Superior temporal gyrus (tissue), 1 donor: ENCODE results near the gene GBX2.
"Not testable (repeated sequence)": the region's sequence is repeated elsewhere in the genome, so short reads cannot be mapped to it uniquely, and the experiment has no call there.

Source experiments
- DNase-seq: peaks from one replicate; pipeline ENCODE4 v3.0.0-alpha.2; 2016; ENCODE audit errors: extremely low spot score

Gene GBX2

DNA sequence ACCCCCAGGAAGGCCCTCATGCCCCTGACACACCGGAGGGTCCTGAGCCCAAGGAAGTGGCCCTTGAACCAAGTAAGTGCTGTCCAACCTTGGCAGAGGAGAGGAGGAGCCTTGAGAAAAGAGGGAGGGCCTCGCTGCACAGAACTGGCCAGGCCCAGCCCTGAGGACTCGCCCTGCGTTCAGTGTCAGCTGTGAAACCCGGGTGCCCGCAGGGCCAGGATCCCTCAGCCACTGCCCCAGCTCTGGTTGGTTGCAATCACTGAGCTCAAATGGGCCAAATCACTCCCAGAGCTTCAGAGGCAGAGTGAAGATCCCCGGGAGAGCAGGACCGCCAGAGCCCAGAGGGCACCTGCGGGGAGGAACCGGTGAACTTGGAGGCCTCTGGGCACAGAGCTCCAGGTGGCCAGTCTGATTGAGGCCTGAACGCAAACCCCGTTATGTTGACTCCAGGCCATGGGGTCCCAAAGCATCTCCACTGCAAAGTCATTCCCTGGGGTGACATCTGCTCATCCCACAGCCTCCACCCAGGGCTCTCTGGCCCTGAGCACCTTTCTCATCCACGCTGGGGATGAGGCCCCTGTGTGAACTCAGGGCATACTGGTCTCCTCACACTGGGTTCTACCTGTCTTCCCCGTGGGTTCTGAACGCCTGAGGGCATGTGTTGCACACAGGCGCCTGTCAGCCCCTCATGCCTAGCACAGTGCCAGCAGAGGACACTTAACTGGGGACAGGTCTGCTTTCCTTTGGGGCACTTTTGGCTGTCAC is 11.9 kb downstream of the GBX2 start:
- no peak for DNase-seq

DNA sequence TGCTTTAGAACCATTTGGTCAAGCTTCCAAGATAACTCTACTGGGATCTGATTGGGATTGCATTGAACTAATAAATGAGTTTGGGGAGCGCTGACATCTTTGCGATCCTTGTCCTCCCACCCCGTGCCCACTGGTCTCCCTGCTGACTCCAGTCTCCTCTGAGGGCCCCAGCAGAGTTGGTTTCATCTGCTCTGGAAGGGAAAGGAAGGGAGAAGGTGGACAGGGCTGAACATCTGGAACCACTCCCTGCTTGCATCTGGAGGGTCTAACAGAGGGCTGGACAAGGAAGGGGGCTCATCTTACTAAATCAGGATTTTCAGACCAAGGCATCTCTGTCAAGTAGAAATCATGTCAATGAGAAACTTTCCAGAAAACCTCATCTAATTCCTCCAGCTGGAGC is 12.8 kb downstream of the GBX2 start:
- no peak for DNase-seq

DNA sequence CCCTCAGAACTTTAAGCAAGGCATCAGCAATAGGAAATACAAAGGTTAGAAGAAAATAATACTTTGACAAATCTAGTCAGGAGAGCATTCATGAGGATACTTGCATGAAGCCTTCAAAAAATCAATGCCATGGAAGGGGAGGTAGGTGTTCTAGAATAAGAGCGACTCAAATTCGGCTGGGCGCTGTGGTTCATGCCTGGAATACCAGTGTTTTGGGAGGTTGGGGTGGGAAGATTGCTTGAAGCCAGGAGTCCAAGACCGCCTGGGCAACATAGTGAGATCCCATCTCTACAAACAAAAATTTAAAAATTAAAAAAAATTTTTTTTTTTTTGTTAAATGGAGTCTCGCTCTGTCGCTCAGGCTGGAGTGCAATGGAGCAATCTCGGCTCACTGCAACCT is 21.8 kb downstream of the GBX2 start:
- DNase-seq = no peak

DNA sequence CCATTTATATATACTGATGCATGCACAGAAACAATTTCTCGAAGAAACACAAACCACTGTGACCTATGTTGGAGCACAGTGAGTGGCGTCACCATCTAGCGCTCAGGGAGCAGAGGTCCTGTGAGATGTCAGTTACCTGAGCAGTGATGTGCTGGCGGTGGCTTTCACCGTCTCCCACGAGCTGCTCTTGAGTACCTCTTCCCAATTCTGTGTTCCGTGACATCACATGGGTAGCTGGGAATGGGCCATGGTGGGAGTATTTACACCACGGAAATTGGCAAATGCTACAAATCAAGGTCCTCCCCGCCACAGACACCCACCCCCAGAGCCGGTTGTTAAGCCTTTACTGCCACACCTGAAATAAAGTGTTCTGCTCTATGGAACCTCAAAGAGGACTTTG is 24.4 kb downstream of the GBX2 start:
- DNase-seq = no peak

DNA sequence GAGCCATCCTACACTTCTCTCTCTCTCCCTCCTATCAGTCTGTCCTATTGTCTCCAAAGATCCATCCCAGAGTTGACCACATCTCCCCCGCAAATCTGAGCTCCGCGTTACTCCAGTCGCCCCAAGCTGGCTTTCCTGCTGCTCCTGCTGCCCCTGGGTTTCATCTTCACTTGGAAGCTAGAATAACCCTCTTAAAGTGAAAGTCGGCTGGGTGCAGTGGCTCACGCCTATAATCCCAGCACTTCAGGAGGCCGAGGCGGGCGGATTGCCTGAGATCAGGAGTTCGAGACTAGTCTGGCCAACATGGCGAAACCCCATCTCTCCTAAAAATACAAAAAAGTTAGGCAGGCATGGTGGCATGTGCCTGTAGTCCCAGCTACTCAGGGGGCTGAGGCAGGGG is 26.6 kb downstream of the GBX2 start:
- DNase-seq = not testable (repeated sequence)

DNA sequence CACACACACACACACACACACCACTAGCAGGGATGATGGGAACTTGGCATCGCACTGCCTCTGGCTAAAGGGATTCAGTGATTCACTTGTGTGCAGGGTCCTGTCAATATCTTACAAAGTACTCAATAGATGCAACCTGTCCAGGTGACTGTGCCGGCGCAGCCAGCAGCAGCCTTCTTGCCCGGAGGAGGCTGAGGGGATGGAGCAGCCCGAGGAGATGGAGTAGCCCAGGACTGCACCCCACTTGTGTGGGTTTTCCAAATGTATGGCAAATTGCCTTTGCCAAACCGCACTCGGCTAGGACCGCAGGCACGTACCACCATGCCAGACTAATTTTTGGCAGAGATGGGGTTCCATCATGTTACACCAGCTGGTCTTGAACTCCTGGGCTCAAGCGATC is 31.1 kb downstream of the GBX2 start:
- no peak for DNase-seq

DNA sequence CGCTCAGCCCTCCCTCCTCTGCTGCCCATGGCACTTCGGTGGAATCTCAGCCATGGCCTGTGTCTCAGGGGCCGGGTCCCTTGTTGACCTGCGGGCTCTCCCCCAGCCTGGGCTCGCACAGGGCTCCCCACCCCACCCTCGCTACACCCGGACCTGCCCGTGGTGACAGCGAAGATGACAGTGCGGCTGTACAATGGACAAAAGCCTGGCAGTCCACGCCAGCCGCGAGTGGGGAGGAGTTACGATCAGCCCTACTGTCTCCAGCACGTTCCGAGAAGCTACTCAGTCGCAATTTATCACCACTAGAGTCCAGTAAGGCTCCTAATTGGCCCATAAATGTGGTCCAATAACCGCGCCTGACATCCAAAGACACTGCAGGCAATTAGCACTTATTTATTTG is 31.6 kb downstream of the GBX2 start:
- DNase-seq = peak; percentile 36

DNA sequence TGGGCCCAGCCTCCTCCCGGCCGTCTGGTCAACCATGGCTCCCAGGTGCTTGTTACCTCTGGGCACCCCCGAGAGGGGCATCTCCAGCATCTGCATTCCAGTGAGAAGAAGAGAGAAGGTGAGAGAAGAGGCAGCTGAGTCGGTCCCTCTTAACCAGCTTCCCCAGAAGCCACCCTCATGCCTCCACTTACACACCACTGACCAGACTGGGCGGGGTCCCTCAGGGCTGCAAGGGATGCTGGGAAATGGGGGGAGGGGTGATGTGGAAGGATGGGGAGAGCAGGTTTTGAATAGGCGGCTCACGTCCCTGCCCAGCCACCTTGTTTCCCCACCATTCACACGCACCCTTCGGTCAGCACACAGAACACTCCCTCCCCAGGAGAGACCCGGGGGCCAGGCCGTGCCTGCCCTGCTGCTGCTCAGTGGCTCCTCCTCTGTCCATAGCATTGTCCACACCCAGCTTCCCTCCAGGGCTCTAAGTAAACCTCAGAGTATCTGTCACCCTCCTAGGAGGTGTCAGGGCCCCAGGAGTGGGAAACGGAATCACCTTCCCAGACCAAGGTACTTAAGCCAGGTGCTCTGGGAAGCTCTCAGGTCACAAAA is 34.7 kb downstream of the GBX2 start:
- DNase-seq = no peak

DNA sequence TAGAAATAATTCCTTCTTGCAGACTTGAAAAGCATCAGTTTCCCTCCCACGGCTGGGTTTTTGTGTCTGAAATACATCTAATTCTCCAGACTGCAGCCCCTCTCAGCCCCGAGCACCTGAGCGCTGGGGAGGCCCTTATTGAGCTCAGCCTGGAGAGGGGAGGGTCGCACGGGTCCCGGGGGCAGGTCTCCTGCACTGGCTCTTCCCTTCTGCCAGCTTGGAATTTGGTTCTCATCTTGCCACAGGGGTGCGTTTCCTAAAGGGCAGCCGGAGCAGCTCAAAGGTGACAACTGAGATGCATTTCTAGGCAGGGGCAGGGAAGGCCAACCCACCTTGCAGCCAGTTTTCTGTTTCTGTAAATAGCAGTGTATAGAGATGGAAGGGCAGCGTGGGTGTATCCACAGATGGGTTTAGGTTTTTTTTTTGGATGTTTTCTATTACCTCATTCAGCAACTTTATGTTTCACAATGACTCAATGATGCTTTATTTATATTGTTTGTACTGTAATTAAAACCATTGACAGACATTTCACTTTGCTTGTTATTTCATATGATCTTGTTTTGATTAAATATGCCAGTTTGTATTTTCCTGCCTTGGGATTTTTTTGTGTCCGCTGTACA is 37.0 kb downstream of the GBX2 start:
- no peak for DNase-seq

DNA sequence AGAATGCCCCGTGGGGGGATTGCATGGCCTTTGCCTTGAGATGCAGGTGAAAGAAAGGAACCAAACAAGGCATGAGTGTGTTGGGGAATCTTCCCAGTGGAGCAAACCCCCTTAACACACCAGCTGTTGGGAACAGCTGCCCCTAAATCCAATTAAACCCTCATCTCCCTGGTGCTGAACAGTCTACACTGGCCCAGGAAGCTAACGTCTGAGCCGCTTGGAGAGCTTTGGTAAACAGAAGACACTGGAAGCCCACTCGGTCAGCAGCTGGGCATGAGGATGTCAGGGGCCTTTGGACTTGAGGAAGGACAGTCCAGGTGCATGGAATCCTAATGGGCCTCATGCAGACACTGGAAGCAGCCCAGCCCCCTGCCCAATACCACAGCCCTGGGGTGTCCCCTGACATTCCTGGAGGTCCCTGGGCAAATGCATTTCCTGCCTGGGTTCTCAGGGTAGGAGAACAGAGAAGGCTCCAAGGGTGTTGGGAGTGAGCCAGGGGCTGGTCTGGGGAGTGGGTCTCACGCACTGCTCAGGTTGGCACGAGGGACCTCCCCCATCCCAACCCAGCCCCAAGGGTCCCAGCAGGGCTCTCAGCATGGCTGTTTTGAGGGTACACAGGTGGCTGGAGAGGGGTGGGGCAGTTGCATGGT is 37.7 kb downstream of the GBX2 start:
- DNase-seq = no peak

DNA sequence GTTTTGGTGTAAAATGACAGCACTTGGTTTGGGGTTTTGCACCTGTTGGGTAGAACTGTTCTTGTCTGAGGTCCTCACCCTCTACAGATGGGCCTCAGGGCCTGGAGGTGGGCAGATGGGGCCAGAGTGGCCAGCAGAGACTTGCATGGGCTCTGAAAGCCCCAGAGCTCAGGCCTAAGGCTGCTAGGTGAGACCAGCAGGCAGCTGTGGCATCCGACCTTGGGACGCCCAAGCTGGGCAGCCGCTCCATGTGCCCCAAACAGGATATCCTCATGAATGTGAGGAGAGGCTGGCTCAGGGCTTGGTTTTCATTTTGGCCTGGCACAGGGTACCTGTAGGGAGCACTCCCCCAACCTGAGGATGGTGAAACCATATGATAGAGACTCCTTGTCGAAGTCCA is 38.3 kb downstream of the GBX2 start:
- DNase-seq = no peak

DNA sequence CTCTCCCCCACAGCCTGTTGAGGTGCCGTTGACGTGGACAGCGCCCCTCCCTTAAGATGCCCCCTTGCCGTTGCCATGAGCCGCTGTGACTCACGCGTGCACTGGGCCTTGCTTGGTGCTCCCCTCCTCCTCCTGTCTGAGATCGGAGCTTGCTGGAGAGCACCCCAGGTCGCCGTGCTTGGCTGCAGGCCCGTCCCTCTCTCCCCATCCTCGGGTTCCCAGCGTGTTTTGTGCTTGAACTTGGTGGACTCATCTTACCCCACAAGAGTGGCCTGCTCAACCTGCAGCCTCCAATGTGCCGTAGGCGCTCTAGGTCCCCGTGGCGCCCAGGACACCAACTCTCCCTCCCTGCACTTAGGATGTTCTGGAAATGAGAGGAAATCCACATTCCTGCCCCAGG is 39.9 kb downstream of the GBX2 start:
- no peak for DNase-seq

DNA sequence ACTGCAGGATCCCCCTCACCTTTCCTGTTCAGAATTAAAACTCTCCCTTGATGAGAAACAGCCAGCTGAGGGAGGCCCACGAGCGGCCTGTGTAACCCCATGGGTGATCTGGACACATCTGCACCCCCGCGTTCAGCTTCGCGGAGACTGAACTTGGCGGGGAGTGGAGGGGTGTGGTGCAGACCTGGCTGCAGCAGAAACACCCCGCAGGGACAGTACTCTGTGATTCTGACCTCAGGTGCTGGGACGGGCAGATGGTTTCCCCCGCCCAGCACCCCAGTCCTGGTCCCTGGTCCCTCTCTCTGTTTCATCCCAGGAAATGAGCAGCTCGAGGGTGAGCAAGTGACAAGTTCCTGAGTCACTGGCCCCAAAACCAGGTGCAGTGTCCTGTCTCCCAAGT is 41.2 kb downstream of the GBX2 start:
- DNase-seq = no peak

DNA sequence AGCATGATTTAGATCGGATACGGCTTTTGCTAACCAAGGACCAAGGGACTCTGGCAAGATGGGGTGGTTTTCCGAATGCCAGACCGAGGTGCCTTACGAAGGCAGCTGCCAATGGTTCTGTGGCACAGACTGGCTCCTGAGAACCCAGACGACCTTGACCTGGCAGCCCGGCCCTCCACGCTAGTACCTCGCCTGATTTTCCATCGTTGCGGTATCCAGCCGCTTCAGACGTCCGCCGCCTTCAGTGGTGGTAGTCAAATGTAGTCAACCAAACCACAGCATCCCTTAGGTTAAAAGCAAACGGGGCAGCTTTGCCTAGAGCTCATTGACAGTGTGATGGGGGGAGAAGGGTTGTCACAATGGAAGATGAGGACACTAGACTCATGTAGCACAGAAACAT is 42.6 kb downstream of the GBX2 start:
- DNase-seq = no peak

DNA sequence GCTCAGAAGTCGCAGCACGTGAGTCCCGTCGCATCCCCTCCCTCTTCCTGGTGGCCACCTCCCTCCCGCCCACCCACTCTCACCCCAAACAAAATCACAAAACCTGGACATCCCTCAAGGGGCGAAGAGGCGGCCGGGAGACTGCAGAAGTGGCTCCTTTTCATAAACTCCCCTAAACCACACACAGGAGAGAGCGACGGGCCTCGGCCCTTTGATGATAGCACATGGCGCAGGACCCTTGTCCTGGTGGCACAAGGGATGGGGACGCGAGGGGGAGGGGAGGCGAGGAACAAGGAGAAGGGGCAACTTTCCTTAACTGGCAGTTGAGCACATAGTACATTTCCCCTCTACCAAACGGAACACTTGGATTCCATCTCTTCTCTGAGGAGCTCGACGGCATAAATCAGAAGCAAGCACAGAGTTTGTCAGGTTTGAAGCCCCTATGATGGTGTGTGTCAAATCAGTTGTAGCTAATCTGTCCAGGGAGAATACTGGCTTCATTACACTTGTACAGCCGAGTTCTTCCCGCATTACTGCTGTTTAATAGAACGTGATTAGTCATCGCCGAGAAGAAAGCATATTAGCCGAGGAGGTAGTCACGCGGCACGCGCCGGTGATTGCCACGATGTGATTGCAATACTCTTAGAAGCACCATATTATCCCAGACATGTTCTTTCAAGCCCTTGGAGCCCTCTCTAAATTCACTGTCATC is 43.8 kb downstream of the GBX2 start:
- DNase-seq = no peak

DNA sequence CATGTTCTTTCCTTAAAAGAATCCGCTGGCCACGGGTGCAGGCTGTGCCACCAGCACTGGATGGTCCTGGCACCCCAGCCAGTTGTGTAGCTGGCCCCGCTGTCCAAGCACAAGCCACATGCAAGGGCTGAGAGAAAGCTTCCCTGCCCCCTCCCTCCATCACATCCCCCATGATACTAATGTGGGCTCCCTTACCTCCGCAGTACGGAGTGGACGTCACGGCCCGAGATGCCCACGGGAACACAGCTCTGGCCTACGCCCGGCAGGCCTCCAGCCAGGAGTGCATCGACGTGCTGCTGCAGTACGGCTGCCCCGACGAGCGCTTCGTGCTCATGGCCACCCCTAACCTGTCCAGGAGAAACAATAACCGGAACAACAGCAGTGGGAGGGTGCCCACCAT is 44.5 kb downstream of the GBX2 start:
- no peak for DNase-seq

DNA sequence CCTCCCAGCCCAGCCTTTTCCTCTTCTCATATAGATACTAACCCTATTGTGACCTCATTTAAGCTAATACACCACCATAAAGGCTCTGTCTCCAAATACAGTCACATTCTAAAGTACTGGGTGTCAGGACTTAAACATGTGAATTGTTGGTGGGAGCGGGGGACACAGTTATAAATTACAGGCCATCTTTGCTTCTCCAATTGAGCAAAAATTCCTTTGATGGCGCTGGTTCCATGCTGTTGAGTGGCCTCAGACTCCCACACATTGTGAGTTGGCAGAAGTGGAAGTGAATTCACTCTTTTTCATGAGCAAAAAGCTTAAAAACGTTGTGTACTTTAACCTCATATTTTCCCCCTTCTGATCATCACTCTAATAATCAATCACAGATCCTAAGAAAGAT is 46.0 kb downstream of the GBX2 start:
- no peak for DNase-seq

DNA sequence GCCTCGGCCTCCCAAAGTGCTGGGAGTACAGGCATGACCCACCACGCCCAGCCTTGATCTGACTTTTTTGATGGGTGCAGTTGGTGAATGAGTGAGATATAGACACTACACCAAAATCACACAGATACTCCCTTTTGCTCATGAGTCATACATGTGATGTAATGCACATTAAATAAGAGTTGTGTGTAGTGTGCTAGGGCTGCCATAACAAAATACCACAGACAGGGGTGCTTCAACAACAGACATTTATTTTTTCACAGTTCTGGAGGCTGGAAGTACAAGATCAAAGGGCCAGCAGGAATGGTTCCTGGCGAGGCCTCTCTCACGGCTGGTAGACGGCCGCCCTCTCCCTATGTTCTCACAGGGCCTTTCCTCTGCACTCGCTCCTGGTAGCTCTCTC is 46.6 kb downstream of the GBX2 start:
- no peak for DNase-seq

DNA sequence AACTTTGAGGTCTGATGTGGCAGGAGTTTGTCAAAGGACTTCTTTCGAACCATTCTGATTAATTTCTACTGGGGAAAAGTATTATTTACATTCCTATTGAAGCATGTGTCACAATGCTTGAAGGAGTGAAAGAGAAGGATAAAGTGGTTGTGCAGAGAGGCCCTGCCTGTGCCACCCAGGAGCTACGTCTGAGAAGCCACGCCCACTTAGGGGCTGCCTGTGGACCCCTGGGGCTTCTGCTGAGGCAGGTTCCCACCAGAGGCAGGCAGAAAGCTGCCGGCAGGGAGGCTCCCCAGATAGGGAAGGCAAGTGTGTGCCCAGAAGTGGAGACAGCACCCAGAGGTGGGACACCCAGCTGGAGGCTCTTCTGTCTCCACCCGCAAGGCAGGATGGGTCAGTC is 47.4 kb downstream of the GBX2 start:
- no peak for DNase-seq

DNA sequence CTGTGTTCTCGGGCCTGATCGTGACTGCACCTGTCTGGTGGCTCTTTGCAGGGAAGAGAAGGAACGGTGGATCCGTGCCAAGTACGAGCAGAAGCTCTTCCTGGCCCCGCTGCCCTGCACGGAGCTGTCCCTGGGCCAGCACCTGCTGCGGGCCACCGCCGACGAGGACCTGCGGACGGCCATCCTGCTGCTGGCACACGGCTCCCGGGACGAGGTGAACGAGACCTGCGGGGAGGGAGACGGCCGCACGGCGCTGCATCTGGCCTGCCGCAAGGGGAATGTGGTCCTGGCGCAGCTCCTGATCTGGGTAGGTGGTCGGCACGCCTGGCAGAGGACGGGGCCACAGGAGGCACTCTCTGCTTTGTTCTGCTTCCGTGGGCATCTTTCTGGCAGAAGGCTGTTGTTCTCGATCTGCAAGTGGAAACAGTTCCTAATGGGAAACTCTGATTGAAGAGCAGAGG is 48.0 kb downstream of the GBX2 start:
- no peak for DNase-seq

DNA sequence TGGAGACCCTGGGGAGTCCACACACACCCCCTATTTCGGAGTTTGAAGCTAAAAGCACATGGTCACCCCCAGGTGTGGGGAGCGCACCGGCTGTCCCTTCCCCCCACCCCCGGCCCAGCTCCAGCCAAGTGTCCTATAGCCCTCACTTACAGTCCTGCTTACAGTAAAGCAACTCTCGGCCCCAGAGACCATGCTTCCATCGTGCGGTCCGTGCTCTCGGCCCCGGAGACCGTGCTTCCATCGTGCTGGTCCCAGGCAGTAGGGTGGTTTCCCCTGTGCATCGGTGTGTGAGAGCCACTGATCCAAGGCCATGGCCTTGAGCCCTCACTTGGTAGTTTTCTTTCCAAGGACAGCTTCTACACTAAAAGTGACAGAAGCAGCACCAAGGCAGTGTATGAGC is 48.7 kb downstream of the GBX2 start:
- no peak for DNase-seq

DNA sequence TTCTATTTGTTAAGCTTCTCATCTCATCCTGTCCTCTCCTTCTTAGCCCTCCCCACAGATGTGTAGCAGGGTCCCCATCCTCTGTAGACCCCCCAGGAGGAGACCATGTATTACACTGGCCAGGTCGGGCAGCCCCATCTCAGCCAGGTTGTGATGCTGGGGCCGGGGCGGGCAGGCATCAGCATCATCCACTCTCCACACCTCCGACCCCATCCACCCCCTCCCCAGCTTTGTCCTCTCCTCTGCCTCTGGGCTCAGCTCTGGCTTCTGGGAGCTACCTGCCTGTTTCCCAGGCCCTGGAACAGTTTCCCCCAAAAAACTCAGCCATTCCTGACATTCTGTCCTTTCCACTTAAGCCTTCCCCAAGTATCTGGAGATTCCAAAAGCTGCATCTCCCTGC is 49.2 kb downstream of the GBX2 start:
- DNase-seq = no peak
